IMR-90 (cell line): Measurements from ENCODE around the gene LRRFIP1.

Experiments used
- BHLHE40 ChIP-seq: fragments of 150-350 bp; IDR thresholded peaks from 2 replicates; pipeline ENCODE4 v1.6.1; 2016; ENCODE audit warnings: mild to moderate bottlenecking, low read depth, low read length
- CEBPB ChIP-seq: IDR thresholded peaks from 2 replicates; pipeline ENCODE4 v1.6.1; 2012; ENCODE audit warnings: low read depth, low read length, improper control_type of control experiment
- ELK1 ChIP-seq: fragments of 150-350 bp; IDR thresholded peaks from 2 replicates; pipeline ENCODE4 v1.6.1; 2016; ENCODE audit warnings: low read depth, mild to moderate bottlenecking, low read length, moderate library complexity, borderline replicate concordance
- FOS ChIP-seq: fragments of 150-350 bp; IDR thresholded peaks from 2 replicates; pipeline ENCODE4 v1.6.1; 2016; ENCODE audit warnings: low read depth, low read length
- MAFK ChIP-seq: IDR thresholded peaks from 2 replicates; pipeline ENCODE4 v1.6.1; 2012; ENCODE audit warnings: low read depth, low read length, improper control_type of control experiment
- MAZ ChIP-seq: IDR thresholded peaks from 2 replicates; pipeline ENCODE4 v1.6.1; 2012; ENCODE audit warnings: low read depth, mild to moderate bottlenecking, low read length, improper control_type of control experiment, moderate library complexity, borderline replicate concordance
- MXI1 ChIP-seq: IDR thresholded peaks from 2 replicates; pipeline ENCODE4 v1.6.1; 2012; ENCODE audit warnings: low read depth, mild to moderate bottlenecking, low read length, moderate library complexity, borderline replicate concordance
- POLR2A ChIP-seq: IDR thresholded peaks from 2 replicates; pipeline ENCODE4 v1.6.1; 2012; ENCODE audit warnings: mild to moderate bottlenecking, low read depth, low read length
- RCOR1 ChIP-seq: IDR thresholded peaks from 2 replicates; pipeline ENCODE4 v1.6.1; 2012; ENCODE audit warnings: mild to moderate bottlenecking, low read length, improper control_type of control experiment; ENCODE audit not compliant: insufficient replicate concordance
- RFX5 ChIP-seq: IDR thresholded peaks from 2 replicates; pipeline ENCODE4 v1.8.0; 2012; ENCODE audit warnings: low read depth, mild to moderate bottlenecking, low read length, moderate library complexity
- SMC3 ChIP-seq: fragments of 150-350 bp; IDR thresholded peaks from 2 replicates; pipeline ENCODE4 v1.6.1; 2016; ENCODE audit warnings: low read depth, mild to moderate bottlenecking, antibody characterized with exemption, low read length, moderate library complexity
- TF ChIP-seq, protein P1 (sequence below): conservative IDR thresholded peaks from 2 replicates; pipeline ENCODE4 v1.5.1; 2012; ENCODE audit warnings: mild to moderate bottlenecking, low read depth, low read length, improper control_type of control experiment
- TF ChIP-seq, protein P2 (sequence below): fragments of 150-350 bp; IDR thresholded peaks from 2 replicates; pipeline ENCODE4 v1.6.1; 2017; ENCODE audit warnings: mild to moderate bottlenecking, antibody characterized with exemption, low read length, low read depth

- TF ChIP-seq, protein P1, sequence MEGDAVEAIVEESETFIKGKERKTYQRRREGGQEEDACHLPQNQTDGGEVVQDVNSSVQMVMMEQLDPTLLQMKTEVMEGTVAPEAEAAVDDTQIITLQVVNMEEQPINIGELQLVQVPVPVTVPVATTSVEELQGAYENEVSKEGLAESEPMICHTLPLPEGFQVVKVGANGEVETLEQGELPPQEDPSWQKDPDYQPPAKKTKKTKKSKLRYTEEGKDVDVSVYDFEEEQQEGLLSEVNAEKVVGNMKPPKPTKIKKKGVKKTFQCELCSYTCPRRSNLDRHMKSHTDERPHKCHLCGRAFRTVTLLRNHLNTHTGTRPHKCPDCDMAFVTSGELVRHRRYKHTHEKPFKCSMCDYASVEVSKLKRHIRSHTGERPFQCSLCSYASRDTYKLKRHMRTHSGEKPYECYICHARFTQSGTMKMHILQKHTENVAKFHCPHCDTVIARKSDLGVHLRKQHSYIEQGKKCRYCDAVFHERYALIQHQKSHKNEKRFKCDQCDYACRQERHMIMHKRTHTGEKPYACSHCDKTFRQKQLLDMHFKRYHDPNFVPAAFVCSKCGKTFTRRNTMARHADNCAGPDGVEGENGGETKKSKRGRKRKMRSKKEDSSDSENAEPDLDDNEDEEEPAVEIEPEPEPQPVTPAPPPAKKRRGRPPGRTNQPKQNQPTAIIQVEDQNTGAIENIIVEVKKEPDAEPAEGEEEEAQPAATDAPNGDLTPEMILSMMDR = no peak
- TF ChIP-seq, protein P2, sequence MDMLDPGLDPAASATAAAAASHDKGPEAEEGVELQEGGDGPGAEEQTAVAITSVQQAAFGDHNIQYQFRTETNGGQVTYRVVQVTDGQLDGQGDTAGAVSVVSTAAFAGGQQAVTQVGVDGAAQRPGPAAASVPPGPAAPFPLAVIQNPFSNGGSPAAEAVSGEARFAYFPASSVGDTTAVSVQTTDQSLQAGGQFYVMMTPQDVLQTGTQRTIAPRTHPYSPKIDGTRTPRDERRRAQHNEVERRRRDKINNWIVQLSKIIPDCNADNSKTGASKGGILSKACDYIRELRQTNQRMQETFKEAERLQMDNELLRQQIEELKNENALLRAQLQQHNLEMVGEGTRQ = no peak
- no peak for TF ChIP-seq BHLHE40
- TF ChIP-seq POLR2A = peak; percentile 89
- no peak for TF ChIP-seq RCOR1
- no peak for TF ChIP-seq MAFK
- TF ChIP-seq ELK1 = no peak
- no peak for TF ChIP-seq MAZ
- no peak for TF ChIP-seq SMC3
- no peak for TF ChIP-seq MXI1
- TF ChIP-seq FOS = no peak
- no peak for TF ChIP-seq CEBPB
- no peak for TF ChIP-seq RFX5
These were observed 64.7 kb downstream of the LRRFIP1 start for GRCh38 chr2:237691908-237692600.
